Activated naive CD4-positive, alpha-beta T cell treated with anti-CD3 and anti-CD28 coated beads, Interleukin-2, amount 50 U/mL, for 72 hours (primary cell): Measurements from ENCODE around the gene XKR7. TPM values are rescaled to one million over a fixed set of nuclear protein-coding genes. Genes with fewer than 3 reads are reported as not detected.
"Not testable (repeated sequence)": the region's sequence is repeated elsewhere in the genome, so short reads cannot be mapped to it uniquely, and the experiment has no call there.

Experiments
- ATAC-seq, 2 donors: fragments of 150-1000 bp; cut with Tn5 transposase; 2 replicates each; pipeline ENCODE4 v1.10.0; 2021; ENCODE audit warnings: mild to moderate bottlenecking in 2 of 2, moderate library complexity in 2 of 2
- DNase-seq, 2 donors: peaks; one replicate each; pipeline ENCODE4 v3.0.0; 2021 to 2022; ENCODE audit warnings: low spot score in 2 of 2
- H3K27ac Mint-ChIP-seq, 2 donors: one replicate each; pipeline ENCODE4 v1.8.0; 2022; ENCODE audit warnings: mild to moderate bottlenecking in 2 of 2, mixed read lengths in 2 of 2
- H3K36me3 Mint-ChIP-seq, 2 donors: one replicate each; pipeline ENCODE4 v1.8.0; 2022; ENCODE audit warnings: mixed read lengths in 2 of 2
- H3K9me3 Mint-ChIP-seq, 2 donors: one replicate each; pipeline ENCODE4 v1.8.0; 2022; ENCODE audit warnings: mixed read lengths in 2 of 2
- total RNA-seq, 2 donors: library from RNA; stranded (reverse); gene quantifications; one replicate each; pipeline ENCODE4 v1.2.3, GENCODE V29; 2022

XKR7 gene
- total RNA-seq, 2 donors from 2014 or later: 0.09 TPM; not detected in 1

GRCh38 chr20:32018269-32019155 is 50.6 kb downstream of the XKR7 start:
- peak; percentile 71 to 74 for ATAC-seq
- peak in 1 of 2 donors; percentile 57 for DNase-seq
- H3K36me3 Mint-ChIP-seq: peaks cover 5% of the 10 kb centered on the region in 2 donors
- no peaks in the 10 kb centered on the region for H3K9me3 Mint-ChIP-seq
- no peak overlapping the region for H3K27ac Mint-ChIP-seq

- ATAC-seq: no peak
- H3K27ac Mint-ChIP-seq: no peak overlapping the region
These were observed 51.2 kb downstream of the XKR7 start for GRCh38 chr20:32019156-32019510.

DNA sequence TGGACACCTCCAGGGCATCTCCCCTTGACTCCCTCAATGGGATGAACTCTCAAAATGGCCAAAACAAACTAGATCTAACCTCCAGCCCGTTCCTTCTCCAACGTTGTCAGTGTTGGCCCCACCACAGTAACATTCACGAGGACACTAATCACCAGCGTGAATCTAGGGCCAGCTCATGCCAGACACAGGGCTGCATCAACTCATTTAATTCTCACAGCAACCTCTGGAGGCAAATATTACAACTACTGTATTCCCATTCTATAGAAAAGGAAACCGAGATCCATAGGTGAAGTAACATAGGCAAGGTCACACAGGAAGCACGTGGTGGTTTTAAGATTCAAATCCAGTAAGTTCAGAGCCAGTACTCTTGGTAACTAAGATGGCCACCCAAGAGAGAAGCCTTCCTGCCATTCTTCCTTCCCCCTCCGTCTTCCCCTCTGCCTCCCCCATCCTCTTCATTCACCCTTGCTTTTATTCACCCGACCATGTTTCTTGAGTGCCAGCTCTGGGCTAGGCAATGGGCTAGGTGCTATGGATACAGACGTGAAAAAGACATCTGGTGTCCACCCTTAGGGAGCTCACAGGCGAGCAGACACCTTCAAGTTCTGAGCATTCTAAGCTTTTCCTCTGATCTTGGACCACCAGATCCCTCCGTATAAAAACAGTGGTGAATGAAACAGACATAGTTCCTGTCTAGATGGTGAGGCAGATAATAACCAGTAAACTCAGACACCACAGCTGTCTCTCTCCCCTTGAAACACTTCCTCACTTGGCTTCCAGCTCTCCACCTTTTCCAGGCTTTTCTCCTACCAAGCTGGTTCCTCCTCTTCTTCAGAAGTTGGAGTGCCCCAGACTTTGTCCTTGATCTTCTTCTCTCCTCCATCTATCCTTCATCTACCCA is 51.9 kb downstream of the XKR7 start:
- ATAC-seq (no peak), DNase-seq (no peak)
- Mint-ChIP-seq H3K9me3 (no peaks in the 10 kb centered on the region), H3K36me3 (peaks cover 5% of the 10 kb centered on the region in 2 donors), H3K27ac (no peak overlapping the region)

More at GRCh38 chr20:32019156-32019510, 51.2 kb downstream of the XKR7 start:
- no peak for DNase-seq
- no peaks in the 10 kb centered on the region for H3K9me3 Mint-ChIP-seq
- H3K36me3 Mint-ChIP-seq: peaks cover 5% of the 10 kb centered on the region in 2 donors

- Mint-ChIP-seq H3K27ac (no peak overlapping the region), H3K9me3 (no peaks in the 10 kb centered on the region), H3K36me3 (peaks cover 5% of the 10 kb centered on the region in 2 donors)
- no peak for DNase-seq
- ATAC-seq: no peak
These were observed 53.1 kb downstream of the XKR7 start for GRCh38 chr20:32021091-32021490.

GRCh38 chr20:32024683-32025295 is 56.8 kb downstream of the XKR7 start:
- H3K36me3 Mint-ChIP-seq: no peaks in the 10 kb centered on the region
- no peaks in the 10 kb centered on the region for H3K9me3 Mint-ChIP-seq
- no peak overlapping the region for H3K27ac Mint-ChIP-seq
- no peak for DNase-seq
- ATAC-seq: no peak

GRCh38 chr20:32027643-32028042 is 59.7 kb downstream of the XKR7 start:
- no peaks in the 10 kb centered on the region for H3K36me3 Mint-ChIP-seq
- H3K9me3 Mint-ChIP-seq: no peaks in the 10 kb centered on the region
- no peak for DNase-seq
- H3K27ac Mint-ChIP-seq: peak overlapping the region in 1 of 2 donors; percentile 31
- ATAC-seq: no peak

GRCh38 chr20:32028647-32029372 is 60.9 kb downstream of the XKR7 start:
- H3K9me3 Mint-ChIP-seq: no peaks in the 10 kb centered on the region
- H3K36me3 Mint-ChIP-seq: no peaks in the 10 kb centered on the region
- ATAC-seq: no peak
- DNase-seq: no peak
- H3K27ac Mint-ChIP-seq: no peak overlapping the region

DNA sequence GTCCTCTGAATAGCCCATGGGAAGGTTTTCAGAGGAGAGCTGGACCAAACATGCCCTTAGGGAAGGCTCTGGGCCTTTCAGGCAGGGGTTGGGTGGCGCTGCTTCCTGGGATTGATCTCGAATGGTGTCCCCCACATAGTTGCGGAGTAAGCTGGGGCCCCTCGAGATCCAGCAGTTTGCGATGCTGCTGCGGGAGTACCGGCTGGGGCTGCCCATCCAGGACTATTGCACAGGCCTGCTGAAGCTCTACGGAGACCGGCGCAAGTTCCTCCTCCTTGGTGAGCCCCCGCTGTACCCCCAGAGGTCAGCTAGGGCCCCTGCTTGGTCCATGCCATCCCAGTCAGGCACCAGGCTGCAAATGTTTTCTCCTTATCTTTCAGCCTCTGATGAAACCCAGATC is 61.6 kb downstream of the XKR7 start:
- H3K9me3 Mint-ChIP-seq: no peaks in the 10 kb centered on the region
- DNase-seq: no peak
- no peak for ATAC-seq
- no peak overlapping the region for H3K27ac Mint-ChIP-seq
- no peaks in the 10 kb centered on the region for H3K36me3 Mint-ChIP-seq

GRCh38 chr20:32031007-32031958 is 63.3 kb downstream of the XKR7 start:
- peak; percentile 85 to 86 for ATAC-seq
- H3K27ac Mint-ChIP-seq: no peak overlapping the region
- no peaks in the 10 kb centered on the region for H3K36me3 Mint-ChIP-seq
- DNase-seq: peak; percentile 64 to 70
- H3K9me3 Mint-ChIP-seq: no peaks in the 10 kb centered on the region

- H3K9me3 Mint-ChIP-seq: no peaks in the 10 kb centered on the region
- ATAC-seq (no peak), DNase-seq (no peak)
- H3K36me3 Mint-ChIP-seq: no peaks in the 10 kb centered on the region
- no peak overlapping the region for H3K27ac Mint-ChIP-seq
These were observed 65.4 kb downstream of the XKR7 start for GRCh38 chr20:32033316-32033715.

DNA sequence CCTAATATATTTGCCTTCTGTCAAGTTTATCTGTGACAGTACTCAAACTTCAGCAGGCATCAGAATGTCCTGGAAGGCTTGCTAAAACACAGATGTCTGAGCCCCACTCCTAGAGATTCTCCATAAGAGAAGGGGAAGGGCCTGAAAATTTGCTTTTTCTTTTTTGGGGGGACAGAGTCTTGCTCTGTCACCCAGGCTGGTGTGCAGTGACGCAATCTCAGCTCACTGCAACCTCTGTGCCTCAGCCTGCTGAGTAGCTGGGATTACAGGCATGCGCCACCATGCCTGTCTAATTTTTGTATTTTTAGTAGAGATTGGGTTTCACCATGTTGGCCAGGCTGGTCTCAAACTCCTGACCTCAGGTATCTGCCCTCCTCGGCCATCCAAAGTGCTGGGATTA is 65.8 kb downstream of the XKR7 start:
- not testable (repeated sequence) for DNase-seq, H3K36me3 Mint-ChIP-seq, ATAC-seq, H3K27ac Mint-ChIP-seq, H3K9me3 Mint-ChIP-seq

DNA sequence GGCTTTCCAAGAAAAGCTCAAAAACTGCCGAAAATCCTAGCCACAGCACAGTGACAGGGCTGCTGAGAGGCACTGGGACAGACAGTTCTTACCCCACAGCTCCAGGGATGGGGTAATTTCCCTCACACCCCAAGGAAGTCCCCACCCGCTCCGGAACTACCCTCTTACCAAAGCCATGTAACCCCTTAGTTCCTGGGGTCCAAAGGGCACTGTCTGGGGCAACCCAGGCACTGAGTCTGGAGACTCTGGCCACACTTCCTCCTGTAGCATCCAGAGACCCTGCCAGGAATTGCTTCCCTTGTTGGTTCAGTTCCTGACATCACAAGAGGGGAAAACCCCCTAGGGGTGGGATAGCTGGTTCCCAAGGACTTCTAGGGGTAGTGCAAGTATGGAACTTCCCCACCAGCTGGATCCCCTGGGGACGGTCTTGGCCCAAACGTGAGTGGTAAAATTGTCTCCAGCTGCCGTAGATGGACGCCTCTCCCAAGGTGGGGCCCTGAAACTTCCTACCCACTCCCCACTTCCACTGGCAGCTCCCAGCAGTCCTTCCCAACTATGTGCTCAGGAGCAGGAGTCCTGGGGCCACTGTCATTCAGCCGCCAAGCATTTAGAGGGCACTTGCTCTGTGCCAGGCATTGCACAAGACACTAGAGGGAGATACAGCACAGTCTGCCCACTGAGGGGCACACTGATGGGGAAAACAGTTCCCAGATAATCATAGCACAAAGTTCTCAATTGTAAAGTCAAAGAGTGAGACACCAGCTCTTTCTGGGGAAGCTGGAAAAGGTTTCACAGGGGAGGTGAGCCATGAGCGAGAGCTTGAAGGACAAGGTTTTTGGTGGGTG is 66.9 kb downstream of the XKR7 start:
- Mint-ChIP-seq H3K36me3 (no peaks in the 10 kb centered on the region), H3K27ac (peak overlapping the region in 1 of 2 donors; percentile 18), H3K9me3 (no peaks in the 10 kb centered on the region)
- DNase-seq (no peak), ATAC-seq (peak in 1 of 2 donors; percentile 36)

GRCh38 chr20:32035426-32035779 is 67.5 kb downstream of the XKR7 start:
- no peak overlapping the region for H3K27ac Mint-ChIP-seq
- ATAC-seq: no peak

GRCh38 chr20:32036252-32036651 is 68.3 kb downstream of the XKR7 start:
- ATAC-seq: no peak
- H3K9me3 Mint-ChIP-seq: no peaks in the 10 kb centered on the region
- H3K27ac Mint-ChIP-seq: no peak overlapping the region
- no peak for DNase-seq
- H3K36me3 Mint-ChIP-seq: no peaks in the 10 kb centered on the region

More at GRCh38 chr20:32035426-32035779, 67.5 kb downstream of the XKR7 start:
- no peak for DNase-seq
- no peaks in the 10 kb centered on the region for H3K9me3 Mint-ChIP-seq
- H3K36me3 Mint-ChIP-seq: no peaks in the 10 kb centered on the region
